ENCODE data around the gene SLC29A4. TPM values are rescaled to one million over a fixed set of nuclear protein-coding genes. Genes with fewer than 3 reads are reported as not detected.
"Not testable (repeated sequence)": the region's sequence is repeated elsewhere in the genome, so short reads cannot be mapped to it uniquely, and the experiment has no call there.

Gene SLC29A4
- total and polyA plus RNA-seq, 2 donors (not counting 3 experiments of a cell fraction or from before 2014, with no cell fraction given), result 5.2 to 7.7 TPM

GRCh38 chr7:5254371-5254770 lies 28.4 kb upstream of the SLC29A4 start:
- H3K9ac ChIP-seq (replicated peaks; ENCODE audit: extremely low read depth, insufficient read depth, low read length); H3K9me1 ChIP-seq (replicated peaks; ENCODE audit: control insufficient read depth, extremely low read depth, insufficient read depth, low read length); H3K4me3 ChIP-seq (replicated peaks in 1 of 3; ENCODE audit: insufficient read depth in 1 of 3, low read depth in 1 of 3, low read length in 3 of 3); H3K4me2 ChIP-seq (ENCODE audit: insufficient read depth, low read length); H3K27me3 ChIP-seq (ENCODE audit: control insufficient read depth in 2 of 2, insufficient read depth in 2 of 2, low read length in 2 of 2); FAIRE-seq; POLR2A ChIA-PET; H3K36me3 ChIP-seq (ENCODE audit: control insufficient read depth in 2 of 2, extremely low read depth in 1 of 2, insufficient read depth in 2 of 2, low read length in 2 of 2); H3K27ac ChIP-seq (ENCODE audit: insufficient read depth, low read depth, low read length); intact Hi-C loops (cut with micrococcal nuclease); H3K79me2 ChIP-seq (ENCODE audit: control insufficient read depth, insufficient read depth, low read length); dilution Hi-C loops (cut with MboI; ENCODE audit: extremely low pct_ligation_motif_present, low sequenced_read_pairs); BruUV-seq (replicated peaks); H4K20me1 ChIP-seq (replicated peaks; ENCODE audit: control insufficient read depth, extremely low read depth, insufficient read depth, low read length); H3K9me3 ChIP-seq (replicated peaks; ENCODE audit: control insufficient read depth, insufficient read depth, low read length); H3K4me1 ChIP-seq (ENCODE audit: control insufficient read depth, extremely low read depth, insufficient read depth, low read length); H2AFZ ChIP-seq (ENCODE audit: low read depth, low read length); DNase-seq (ENCODE audit: low read depth, low spot score): not testable (repeated sequence)
- CTCF ChIA-PET, result interaction anchor here (0.6 to 1.1 kb wide), 2 partner anchors 14 to 453 kb away, joined by 5 read pairs; no protein-coding TSS in a partner anchor

DNA sequence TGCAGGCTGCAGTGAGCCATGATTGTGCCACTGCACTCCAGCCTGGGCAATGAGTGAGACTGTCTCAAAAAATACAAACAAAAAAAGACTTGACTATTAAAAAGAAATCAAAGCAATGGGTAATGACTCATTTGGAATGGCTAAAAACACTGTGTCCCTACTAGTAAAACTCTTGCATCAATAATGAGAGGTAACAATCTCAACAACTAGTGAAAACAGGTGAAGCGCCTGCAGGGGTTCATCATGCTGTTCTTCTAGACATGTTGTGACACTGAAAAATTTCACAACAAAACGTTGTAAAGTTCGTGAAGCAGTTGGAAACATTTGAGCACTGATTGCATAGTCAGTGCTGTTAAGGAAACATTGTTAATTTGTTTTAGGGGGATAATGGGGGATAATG lies 26.9 kb upstream of the SLC29A4 start:
- H3K79me2 ChIP-seq (ENCODE audit: control insufficient read depth, insufficient read depth, low read length), result no peaks in the 10 kb centered on the region
- POLR2A ChIA-PET, result no interaction called here
- peaks cover 2 to 3% of the 10 kb centered on the region in 2 experiments for H3K27me3 ChIP-seq (ENCODE audit: control insufficient read depth in 2 of 2, insufficient read depth in 2 of 2, low read length in 2 of 2)
- H3K9ac ChIP-seq (replicated peaks; ENCODE audit: extremely low read depth, insufficient read depth, low read length), result no peak overlapping the region
- H3K4me3 ChIP-seq (replicated peaks in 1 of 3; ENCODE audit: insufficient read depth in 1 of 3, low read depth in 1 of 3, low read length in 3 of 3), result no peak overlapping the region
- no peak for DNase-seq (ENCODE audit: low read depth, low spot score)
- no peaks in the 10 kb centered on the region for H3K4me1 ChIP-seq (ENCODE audit: control insufficient read depth, extremely low read depth, insufficient read depth, low read length)
- CTCF ChIA-PET, result no interaction called here
- no peak overlapping the region for H3K4me2 ChIP-seq (ENCODE audit: insufficient read depth, low read length)
- no peaks in the 10 kb centered on the region for H3K9me3 ChIP-seq (replicated peaks; ENCODE audit: control insufficient read depth, insufficient read depth, low read length)
- no peak overlapping the region for H3K27ac ChIP-seq (ENCODE audit: insufficient read depth, low read depth, low read length)
- TF ChIP-seq POLR2AphosphoS5 (IDR thresholded peaks at IDR 0.05; ENCODE audit: insufficient read depth, low read depth, low read length), result no peak
- TF ChIP-seq EZH2 (IDR thresholded peaks at IDR 0.05; ENCODE audit: borderline replicate concordance, low read depth, low read length, severe bottlenecking), result no peak
- no peak for TF ChIP-seq FOS (IDR thresholded peaks at IDR 0.05; ENCODE audit: borderline replicate concordance, insufficient read depth, low read length)
- TF ChIP-seq POLR2A (IDR thresholded peaks at IDR 0.05; ENCODE audit: low read depth, low read length), result no peak
- TF ChIP-seq JUN (IDR thresholded peaks at IDR 0.05; ENCODE audit: borderline replicate concordance, insufficient read depth, insufficient read length, low read depth), result no peak
- dilution Hi-C loops (cut with MboI; ENCODE audit: extremely low pct_ligation_motif_present, low sequenced_read_pairs), result no loop called here
- H2AFZ ChIP-seq (ENCODE audit: low read depth, low read length), result no peak overlapping the region
- no peaks in the 10 kb centered on the region for H4K20me1 ChIP-seq (replicated peaks; ENCODE audit: control insufficient read depth, extremely low read depth, insufficient read depth, low read length)
- BruUV-seq (replicated peaks), result no TSS peak
- intact Hi-C loops (cut with micrococcal nuclease), result no loop called here
- no peak for FAIRE-seq
- no peaks in the 10 kb centered on the region for H3K36me3 ChIP-seq (ENCODE audit: control insufficient read depth in 2 of 2, extremely low read depth in 1 of 2, insufficient read depth in 2 of 2, low read length in 2 of 2)
- no peaks in the 10 kb centered on the region for H3K9me1 ChIP-seq (replicated peaks; ENCODE audit: control insufficient read depth, extremely low read depth, insufficient read depth, low read length)

- POLR2A ChIA-PET; DNase-seq (ENCODE audit: low read depth, low spot score); H3K4me2 ChIP-seq (ENCODE audit: insufficient read depth, low read length); intact Hi-C loops (cut with micrococcal nuclease); H3K36me3 ChIP-seq (ENCODE audit: control insufficient read depth in 2 of 2, extremely low read depth in 1 of 2, insufficient read depth in 2 of 2, low read length in 2 of 2); H2AFZ ChIP-seq (ENCODE audit: low read depth, low read length); BruUV-seq (replicated peaks); dilution Hi-C loops (cut with MboI; ENCODE audit: extremely low pct_ligation_motif_present, low sequenced_read_pairs); H3K9me1 ChIP-seq (replicated peaks; ENCODE audit: control insufficient read depth, extremely low read depth, insufficient read depth, low read length); FAIRE-seq; H3K9me3 ChIP-seq (replicated peaks; ENCODE audit: control insufficient read depth, insufficient read depth, low read length); H4K20me1 ChIP-seq (replicated peaks; ENCODE audit: control insufficient read depth, extremely low read depth, insufficient read depth, low read length); H3K27ac ChIP-seq (ENCODE audit: insufficient read depth, low read depth, low read length); H3K4me1 ChIP-seq (ENCODE audit: control insufficient read depth, extremely low read depth, insufficient read depth, low read length); H3K27me3 ChIP-seq (ENCODE audit: control insufficient read depth in 2 of 2, insufficient read depth in 2 of 2, low read length in 2 of 2); H3K4me3 ChIP-seq (replicated peaks in 1 of 3; ENCODE audit: insufficient read depth in 1 of 3, low read depth in 1 of 3, low read length in 3 of 3); H3K79me2 ChIP-seq (ENCODE audit: control insufficient read depth, insufficient read depth, low read length); H3K9ac ChIP-seq (replicated peaks; ENCODE audit: extremely low read depth, insufficient read depth, low read length): not testable (repeated sequence)
- CTCF ChIA-PET, result interaction anchor here (0.9 kb wide), 1 partner anchor 21 kb away, joined by 3 read pairs; no protein-coding TSS in a partner anchor
Measured at GRCh38 chr7:5260530-5261068, 22.1 kb upstream of the SLC29A4 start.

Data from endothelial cell of umbilical vein (primary cell).